GM13977 (cell line): ENCODE measurements around the gene FREM3.
"Not testable (repeated sequence)": the region's sequence is repeated elsewhere in the genome, so short reads cannot be mapped to it uniquely, and the experiment has no call there.

Experiments
- DNase-seq: peaks from one replicate; pipeline ENCODE4 v3.0.0; 2012; ENCODE audit warnings: low spot score
- CTCF ChIP-seq: IDR thresholded peaks from 2 replicates; pipeline ENCODE4 v1.5.1; 2012; ENCODE audit warnings: mild to moderate bottlenecking, control low read depth; ENCODE audit not compliant: insufficient read depth; ENCODE audit errors: extremely low read depth, missing control alignments
- in situ Hi-C: fragments of 300-500 bp; cut with MboI; formaldehyde crosslinking; loops from one replicate; pipeline ENCODE4 v1.12.0; 2022; ENCODE audit warnings: low sequenced_read_pairs, low pct_unique_long_range_greater_than_20kb, mixed read lengths, inconsistent platforms; ENCODE audit not compliant: unreplicated experiment

FREM3 gene

DNA sequence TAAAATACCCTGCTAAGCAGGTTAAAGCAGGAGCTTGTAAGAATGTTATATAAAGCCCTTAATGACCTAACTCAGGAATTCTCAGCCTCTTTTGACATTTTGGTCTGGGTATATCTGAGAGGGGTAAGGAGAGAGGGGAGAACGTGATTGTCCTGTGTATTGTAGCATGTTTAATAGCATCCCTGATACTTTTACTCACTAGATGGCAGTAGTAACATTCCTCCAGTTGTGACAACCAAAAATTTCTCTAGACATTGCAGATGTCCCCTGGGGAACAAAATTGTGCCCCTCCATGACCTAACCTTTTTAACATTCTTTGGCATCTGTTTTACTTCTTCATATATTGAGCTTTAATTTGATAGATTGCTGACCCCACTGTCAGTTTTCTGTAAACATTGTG, 169.1 kb downstream of the FREM3 start:
- DNase-seq: no peak
- TF ChIP-seq CTCF: peak; percentile 42
- in situ Hi-C loops: no loop called here

DNA sequence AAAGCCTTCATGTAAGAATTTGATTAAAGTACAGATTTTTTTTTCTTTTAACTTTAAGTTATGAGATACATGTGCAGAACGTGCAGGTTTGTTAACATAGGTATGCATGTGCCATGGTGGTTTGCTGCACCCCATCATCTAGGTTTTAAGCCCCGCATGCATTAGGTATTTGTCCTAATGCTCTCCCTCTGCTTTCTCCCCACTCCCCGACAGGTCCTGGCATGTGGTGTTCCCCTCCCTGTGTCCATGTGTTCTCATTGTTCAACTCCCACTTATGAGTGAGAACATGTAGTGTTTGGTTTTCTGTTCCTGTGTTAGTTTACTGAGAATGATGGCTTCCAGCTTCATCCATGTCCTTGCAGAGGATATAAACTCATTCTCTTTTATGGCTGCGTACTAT, 172.4 kb downstream of the FREM3 start:
- in situ Hi-C loops, DNase-seq: not testable (repeated sequence)
